GM19468 (cell line): ENCODE data around the gene CRYBG1.
A peak's percentile ranks its signal among the peaks of the same experiment; 100 is the strongest.
"Not testable (repeated sequence)": the region's sequence is repeated elsewhere in the genome, so short reads cannot be mapped to it uniquely, and the experiment has no call there.

Source experiments
- ATAC-seq: cut with Tn5 transposase; IDR thresholded peaks from one replicate; pipeline ENCODE4 v1.9.1; 2021; ENCODE audit warnings: mild to moderate bottlenecking, moderate library complexity, moderate number of reproducible peaks; ENCODE audit not compliant: unreplicated experiment; ENCODE audit errors: extremely low read depth

CRYBG1 gene

DNA sequence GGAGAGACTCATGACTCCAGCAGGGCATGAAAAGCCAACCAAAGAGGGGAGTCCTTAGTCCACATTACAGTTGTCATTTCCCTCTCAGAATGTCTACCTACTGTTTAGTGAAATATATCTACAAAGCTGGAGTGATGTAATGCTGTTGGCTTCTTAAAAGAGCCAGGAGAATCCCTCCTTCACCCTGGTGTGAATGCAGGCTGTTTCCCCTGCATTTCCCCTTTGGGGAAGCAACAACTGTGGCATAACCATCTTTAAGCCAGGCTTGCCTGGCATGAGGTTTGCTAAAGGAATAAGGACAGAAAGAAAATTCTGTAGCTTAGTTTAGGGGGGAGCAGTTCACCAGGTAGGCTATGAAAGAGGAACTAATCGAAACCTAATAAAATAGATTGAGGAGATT lies 129.5 kb downstream of the CRYBG1 start:
- no peak for ATAC-seq

DNA sequence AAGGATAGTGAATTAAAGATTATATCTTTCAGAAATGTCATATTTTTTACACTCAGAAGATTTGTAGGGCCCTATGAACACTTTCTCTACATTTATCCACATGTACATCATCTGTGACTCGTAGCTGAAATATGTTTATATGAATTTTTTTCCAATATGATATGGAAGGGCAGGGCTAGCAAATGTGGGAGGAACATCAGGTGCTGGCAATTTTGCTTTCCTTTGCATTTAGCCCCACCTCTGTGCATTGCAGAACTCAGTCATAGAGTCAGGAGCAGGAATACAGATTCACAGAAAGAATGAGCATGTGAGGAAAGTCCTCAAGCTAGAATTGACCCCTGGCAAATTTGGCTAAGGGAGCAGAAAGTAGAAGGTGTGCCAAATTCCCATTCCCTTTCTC lies 129.9 kb downstream of the CRYBG1 start:
- ATAC-seq: no peak

DNA sequence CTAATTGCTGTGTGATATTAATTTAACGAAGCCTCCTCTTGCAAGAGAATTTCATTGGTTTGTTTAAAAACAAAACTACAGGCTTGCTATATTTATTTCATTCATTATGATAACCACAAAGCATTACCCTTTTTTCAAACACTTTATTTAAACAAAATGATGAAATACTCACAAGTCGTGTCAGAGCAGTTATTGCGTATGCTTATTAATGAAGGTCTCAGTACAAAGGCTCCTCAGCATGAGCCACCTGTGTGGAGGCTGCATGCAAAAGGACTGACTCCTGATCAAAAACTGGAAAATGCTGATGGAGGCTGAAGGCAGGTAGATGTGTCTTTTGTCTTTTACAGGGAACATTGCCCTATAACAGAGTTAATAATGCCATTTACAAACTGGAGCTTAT lies 130.5 kb downstream of the CRYBG1 start:
- ATAC-seq: no peak

DNA sequence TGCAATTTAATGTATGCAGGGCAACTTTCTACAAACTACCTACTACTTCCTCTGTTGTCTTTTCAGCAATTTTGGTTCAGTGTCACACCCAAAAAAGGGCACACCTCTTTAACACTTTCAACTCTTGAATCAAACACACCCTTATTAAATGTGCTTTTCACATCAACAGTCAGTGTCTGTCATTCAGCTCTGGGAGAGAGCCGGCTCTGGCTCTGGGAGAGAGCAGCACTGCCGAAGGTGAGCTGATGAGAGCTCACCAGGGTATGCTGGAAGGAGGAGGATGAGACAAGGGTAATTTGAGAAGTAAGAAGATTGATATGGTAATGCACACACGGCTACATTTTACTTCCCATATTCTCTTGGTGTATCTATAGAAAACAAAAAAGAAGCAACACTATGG lies 134.5 kb downstream of the CRYBG1 start:
- ATAC-seq: no peak

DNA sequence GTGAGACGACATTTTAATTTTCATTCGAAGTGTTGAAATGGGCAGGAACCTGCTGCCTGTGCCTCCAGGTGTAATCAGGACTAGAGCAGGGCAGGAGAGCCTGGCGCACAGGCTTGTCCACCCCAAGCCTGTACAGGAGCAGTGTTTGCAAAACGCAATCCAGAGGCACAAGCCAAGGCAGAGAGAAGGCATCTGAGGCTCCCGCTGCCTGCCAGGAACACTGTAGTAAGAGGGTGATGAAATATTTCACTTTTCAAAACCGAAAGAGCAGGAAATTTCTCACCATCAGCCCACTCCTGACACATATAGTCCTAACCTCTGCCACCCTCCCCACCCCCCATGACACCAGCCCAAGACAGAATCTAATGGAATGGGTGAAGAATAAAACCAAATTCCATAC lies 136.3 kb downstream of the CRYBG1 start:
- no peak for ATAC-seq

DNA sequence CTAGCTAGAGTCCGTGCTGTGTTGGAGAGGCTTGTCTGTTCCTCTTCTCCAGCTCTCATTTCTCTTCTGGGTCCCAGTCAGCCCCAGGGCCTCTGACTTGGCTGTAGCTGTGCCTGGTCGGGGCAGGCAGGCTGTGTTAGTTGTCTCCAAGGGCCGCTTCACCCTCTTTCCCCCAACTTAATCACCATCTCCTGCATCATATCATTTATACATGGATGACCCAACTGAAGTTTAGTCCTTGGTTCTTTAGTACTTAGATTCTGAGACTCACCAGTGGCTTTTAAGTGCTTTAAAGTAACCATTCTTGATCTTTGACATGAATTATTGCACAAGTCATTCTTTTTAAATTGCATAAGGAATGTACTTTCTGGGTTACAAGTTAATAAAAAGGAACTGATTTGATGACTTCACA lies 141.4 kb downstream of the CRYBG1 start:
- ATAC-seq: no peak

DNA sequence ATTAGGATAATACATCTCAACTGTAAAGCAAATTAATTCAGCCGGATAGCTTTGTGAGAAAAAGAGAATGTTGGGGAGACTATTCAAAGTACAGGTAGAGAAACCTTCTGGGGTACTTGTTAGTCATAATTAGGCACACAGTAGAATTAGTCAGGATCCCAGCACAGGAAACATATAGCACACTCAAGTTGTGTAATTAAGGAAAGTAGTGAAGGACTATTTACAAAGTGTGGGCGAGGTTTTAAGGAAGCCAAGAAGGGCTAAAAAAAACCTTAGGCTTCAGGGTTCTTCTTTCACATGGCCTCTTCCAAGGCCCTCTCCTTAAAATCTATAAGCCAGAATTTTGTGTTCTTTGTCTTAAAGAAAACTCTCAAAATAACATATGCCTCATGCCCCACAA lies 142.0 kb downstream of the CRYBG1 start:
- ATAC-seq: no peak

DNA sequence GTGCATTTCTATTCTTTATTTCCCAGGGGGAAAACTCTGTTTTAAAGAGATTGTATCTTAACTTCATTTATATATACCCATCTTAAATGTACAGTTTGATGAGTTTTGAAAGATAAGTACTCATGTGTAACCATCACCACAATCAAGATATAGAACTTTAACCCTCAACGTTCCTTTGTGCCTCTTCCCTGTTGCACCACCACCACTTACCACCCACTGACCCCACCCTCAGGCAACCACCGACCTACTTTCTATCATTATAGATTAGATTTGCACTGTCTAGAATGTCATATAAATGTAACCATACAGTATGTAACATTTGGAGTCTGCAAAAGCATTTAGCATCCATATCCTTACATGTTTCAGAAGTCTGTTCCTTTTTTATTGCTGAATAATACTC lies 147.8 kb downstream of the CRYBG1 start:
- ATAC-seq: no peak

DNA sequence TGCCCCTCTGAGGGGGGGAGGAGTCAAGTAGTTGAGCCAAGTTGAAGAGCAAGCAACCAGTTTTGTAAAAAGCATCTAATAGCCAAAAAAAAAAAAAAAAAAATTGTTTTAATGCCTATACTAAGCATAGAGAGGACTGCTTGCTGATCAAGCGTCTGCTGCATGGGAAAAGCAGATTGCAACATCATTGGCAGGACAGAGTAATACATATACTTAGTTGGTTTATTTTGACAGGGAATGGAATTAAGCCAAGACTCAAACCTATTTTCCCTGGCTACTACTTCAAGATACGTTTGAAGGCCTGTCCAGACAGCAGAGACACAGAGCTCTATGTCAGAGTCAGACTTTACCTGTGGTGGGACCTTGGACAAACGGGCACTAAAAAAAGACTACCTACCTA lies 148.3 kb downstream of the CRYBG1 start:
- no peak for ATAC-seq

DNA sequence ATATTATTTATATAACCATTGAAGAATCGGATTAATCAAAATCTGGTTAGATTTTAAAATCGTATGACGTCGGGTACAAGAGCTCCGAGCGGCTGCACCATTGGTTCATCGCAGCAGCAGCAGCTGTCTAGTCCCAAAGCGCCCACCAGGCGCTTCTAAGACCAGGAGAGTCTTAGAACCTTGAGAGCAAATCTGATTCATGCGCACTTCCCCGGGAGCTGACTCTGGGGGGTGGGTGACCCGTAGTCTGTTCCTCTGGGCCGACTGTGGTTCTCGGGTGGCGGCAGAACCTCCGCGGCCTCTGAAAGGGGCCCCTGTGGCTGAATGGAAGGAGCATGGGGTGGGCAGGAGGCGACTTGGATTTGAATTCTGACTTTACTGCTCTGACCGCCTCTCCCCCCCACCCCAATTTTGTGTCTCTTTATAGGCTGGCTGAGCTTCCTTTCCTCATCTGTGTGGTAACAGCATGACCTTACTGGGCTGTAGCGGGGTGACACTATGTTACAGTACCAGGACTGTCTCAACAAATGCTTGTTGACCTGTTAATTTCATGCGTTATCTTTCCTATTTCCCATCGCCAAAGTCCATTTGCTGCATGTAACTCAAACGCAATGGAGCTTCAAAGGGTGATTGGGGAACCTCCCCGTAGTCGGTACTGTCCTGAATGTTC lies 149.0 kb downstream of the CRYBG1 start:
- ATAC-seq: no peak

DNA sequence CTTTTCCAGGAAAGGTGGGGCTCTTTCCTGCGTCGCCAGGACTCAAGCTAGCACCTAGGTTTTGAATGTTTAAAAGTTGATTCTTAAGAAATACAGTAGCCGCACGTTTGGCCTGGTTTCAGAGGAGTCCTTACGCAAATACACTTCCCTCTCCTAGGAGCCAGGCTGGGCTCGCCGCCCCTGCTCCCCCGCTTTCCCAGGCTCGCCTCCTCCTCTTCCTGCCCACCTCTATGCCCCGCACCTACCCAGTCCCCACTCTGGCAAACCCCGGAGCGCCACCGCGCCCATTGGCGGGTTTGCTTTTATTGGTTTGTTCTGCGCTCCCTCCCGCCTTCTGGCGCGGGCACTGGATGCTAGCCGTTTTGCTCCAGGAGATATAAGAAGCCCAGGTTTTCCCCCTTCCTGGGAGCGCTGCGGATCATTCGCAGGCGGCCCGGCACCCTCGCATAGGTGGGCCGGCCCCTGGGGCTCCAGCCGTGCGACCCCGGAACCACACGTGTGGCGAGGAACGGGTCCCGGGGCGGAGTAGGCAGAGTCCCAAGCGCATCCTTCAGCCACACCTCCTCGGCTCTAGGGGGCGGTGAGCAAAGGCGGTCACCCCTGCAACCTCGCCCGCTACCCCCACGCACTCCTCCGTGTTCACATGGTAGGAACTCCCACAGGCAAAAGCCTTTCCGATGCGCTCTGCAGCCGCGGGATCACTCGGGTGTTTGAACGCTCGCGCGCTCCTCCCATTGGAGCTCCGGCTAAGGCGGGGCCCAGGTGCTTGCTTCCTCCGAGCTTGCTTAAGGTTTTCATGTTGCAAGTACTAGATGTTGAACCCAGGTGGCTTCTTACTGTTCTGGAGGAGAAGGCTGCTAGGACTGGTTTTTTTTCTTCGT lies 149.8 kb downstream of the CRYBG1 start:
- no peak for ATAC-seq

DNA sequence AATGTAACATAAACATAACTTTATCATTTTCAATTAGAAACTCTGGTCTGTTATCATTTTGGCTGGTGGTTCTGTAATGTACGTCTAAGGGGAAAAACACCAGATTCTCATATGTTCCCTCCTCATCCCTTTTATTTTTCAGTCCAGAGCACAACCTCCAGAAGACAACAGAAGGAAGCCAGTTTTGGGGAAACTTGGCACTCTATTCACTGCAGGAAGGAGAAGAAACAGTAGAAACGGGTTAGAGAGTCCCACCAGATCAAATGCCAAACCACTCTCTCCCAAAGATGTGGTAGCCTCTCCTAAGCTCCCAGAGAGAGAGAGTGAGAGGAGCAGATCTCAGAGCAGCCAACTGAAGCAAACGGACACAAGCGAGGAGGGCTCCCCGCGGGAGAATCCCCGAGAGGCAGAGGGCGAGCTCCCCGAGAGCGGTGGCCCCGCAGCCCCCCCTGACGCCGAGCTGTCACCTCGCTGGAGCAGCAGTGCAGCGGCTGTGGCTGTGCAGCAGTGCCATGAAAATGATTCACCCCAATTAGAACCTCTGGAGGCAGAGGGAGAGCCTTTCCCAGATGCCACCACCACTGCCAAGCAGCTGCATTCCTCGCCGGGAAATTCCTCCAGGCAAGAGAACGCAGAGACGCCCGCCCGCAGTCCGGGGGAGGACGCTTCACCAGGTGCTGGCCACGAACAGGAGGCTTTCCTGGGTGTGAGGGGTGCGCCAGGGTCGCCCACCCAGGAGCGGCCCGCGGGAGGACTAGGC lies 151.0 kb downstream of the CRYBG1 start:
- no peak for ATAC-seq

DNA sequence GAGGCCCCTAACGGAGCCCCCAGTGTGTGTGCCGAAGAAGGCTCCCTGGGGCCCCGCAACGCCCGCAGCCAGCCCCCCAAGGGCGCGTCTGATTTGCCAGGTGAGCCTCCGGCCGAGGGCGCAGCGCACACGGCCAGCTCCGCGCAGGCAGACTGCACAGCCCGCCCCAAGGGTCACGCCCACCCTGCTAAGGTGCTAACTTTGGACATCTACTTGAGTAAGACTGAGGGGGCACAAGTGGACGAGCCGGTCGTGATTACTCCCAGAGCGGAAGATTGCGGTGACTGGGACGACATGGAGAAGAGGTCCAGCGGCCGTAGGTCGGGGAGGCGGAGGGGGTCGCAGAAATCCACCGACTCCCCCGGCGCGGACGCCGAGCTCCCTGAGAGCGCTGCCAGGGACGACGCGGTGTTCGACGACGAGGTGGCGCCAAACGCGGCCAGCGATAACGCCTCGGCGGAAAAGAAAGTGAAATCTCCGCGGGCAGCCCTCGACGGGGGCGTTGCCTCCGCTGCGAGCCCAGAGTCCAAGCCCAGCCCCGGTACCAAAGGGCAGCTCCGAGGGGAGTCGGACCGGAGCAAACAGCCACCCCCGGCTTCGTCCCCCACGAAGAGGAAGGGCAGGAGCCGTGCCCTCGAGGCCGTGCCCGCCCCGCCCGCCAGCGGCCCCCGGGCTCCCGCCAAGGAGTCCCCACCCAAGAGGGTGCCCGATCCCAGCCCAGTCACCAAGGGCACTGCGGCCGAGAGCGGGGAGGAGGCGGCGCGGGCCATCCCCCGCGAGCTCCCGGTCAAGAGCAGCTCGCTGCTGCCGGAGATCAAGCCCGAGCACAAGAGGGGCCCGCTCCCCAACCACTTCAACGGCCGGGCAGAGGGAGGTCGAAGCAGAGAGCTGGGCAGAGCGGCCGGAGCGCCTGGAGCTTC lies 151.8 kb downstream of the CRYBG1 start:
- ATAC-seq: peak; percentile 47

DNA sequence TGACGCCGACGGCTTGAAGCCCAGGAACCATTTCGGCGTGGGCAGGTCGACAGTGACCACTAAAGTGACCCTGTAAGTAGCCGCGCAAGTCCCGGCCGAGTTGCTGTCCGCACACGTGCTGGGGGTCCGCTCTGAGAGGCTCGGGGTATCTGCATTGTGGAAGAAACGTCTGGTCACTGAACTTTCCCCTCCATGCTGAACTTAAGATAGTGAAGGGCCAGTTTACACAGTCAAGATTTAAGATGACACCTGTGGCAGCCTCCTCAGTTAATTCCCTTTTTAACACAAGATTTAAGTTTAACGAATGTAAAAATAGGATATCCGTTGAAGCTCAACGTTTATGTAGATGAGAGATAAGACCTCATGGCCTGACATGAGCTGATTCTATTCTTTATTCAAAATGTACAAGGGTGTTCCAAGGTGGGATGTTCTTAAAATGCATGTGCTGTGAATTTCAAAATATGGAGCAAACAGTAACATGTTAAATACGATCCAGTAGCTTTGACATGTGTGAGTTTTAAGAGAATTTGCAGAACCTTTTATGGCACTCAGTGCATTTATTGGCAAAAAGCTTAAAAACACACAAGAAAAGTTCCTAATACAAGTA lies 152.6 kb downstream of the CRYBG1 start:
- ATAC-seq: no peak

DNA sequence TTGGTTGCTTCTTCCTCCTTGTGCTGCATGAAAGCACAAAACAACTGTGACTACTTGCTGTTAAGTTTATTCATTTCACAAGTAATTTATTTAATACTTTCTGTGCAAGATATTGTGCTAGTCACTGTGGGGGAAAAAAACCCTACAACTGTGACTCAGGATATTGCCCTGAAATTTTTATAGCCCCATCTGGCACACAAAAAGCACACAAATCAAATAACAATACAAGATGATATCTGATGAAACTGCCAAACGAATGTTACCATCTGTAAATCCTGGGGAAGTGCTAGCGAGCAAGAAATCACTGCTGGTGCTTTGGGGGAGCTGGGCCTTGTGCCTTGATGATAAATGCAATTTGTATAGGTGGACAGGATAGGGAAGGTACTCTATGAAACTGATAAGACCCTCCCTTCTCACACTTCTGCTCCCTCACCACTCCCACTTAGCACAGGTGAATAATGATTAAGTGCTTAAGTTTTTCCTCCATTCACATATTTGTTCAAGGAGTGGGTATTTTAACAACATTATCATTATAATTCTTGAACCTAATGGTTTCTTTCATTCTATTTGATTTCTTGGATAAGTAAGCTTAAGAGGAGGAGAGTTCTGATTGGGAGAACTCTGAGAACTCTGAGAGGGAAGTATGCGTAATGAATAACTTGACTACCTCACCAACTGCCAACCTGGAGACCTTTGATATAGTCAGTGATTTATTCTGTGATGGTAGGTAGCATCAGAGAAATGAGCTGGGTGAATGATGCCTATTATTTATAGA lies 153.5 kb downstream of the CRYBG1 start:
- no peak for ATAC-seq

DNA sequence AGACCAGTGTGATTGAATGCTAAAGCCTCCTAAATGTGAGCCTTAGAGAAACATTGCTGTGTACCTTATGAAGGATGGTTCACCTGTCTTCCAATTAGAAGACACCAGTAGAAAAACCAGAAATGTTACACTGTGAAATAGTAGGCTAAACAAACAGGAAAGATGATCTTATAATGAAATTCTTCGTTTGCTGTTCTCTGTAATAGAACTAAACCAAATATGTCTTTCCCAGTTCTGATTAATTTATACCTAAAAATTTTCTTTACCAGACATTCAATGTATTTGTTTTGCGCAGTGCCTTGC lies 154.0 kb downstream of the CRYBG1 start:
- ATAC-seq: no peak

DNA sequence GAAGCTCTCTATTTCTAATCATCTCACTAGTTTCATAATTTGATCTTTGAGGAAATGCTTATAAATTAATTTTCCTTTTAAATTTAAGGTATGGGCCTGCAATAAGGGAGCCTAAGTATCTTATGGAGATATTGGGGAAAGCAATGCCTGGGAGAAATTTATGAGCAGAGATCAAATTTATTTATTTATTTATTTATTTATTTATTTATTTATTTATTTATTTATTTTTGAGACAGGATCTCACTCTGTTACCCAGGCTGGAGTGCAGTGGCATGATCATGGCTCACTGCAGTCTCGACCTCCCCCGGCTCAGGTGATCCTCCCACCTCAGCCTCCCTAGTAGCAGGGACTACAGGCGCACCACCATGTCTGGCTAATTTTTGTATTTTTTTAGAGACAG lies 155.1 kb downstream of the CRYBG1 start:
- not testable (repeated sequence) for ATAC-seq

DNA sequence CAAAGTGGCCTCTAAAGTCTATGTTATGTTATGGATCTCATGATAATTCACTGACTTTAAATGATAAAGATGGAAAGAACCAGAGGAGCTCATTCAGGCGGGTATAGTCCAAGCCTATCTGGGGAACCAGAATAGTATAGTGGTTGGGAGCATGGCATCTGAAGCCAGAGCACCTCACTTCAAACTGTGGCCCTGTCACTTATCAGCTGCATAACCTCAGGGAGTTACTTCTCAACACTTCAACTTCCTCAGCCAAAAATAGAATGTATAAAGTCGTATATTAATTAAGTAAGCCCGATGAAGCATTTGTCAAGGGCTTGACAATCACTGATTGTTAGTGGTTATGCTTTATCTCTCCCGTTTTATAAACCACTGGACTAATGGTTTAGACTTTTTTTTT lies 156.1 kb downstream of the CRYBG1 start:
- no peak for ATAC-seq

DNA sequence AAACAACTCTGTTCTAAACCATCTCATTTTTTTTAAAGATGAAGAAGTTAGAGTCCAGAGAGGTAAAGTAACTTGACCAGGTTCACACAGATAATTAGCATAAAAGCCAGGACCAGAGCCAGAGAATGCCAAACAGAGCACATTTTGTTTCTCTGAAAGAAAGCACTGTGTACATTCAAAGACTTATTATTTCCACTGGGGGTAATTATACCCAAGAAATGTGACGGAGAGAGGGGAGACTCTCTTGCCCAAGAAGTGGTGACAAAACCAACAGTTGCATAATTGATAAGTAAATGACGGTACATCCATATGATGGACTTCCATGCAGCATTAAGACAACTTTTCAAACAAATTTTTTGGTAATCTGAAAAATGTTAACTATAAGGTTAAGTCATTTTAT lies 157.2 kb downstream of the CRYBG1 start:
- no peak for ATAC-seq
